Thyroid gland (tissue), 4 donors: ENCODE results near the gene LDB2. TPM values are rescaled to one million over a fixed set of nuclear protein-coding genes. Genes with fewer than 3 reads are reported as not detected.
A peak's percentile ranks its signal among the peaks of the same experiment; 100 is the strongest.
"Not testable (repeated sequence)": the region's sequence is repeated elsewhere in the genome, so short reads cannot be mapped to it uniquely, and the experiment has no call there.

ENCODE experiments used
- DNase-seq, 2 donors: peaks; one replicate each; pipeline ENCODE4 v3.0.0-alpha.2; 2019
- H3K27ac ChIP-seq, 3 donors: fragments of 200-600 bp; sonication (generic); 1 replicate in 2 of 3; 2 replicates in 1 of 3; pipeline ENCODE4 v1.5.1; 2016 to 2019; ENCODE audit warnings: mild to moderate bottlenecking in 1 of 3, moderate library complexity in 1 of 3
- H3K27me3 ChIP-seq: fragments of 200-600 bp; sonication (generic); one replicate; pipeline ENCODE4 v1.5.1; 2019
- H3K36me3 ChIP-seq, 2 donors: fragments of 200-600 bp; sonication (generic); one replicate each; pipeline ENCODE4 v1.5.1; 2016 to 2019
- H3K4me1 ChIP-seq, 2 donors: fragments of 200-600 bp; sonication (generic); one replicate each; pipeline ENCODE4 v1.5.1; 2017 to 2019
- H3K4me3 ChIP-seq, 3 donors: fragments of 200-600 bp; sonication (generic); replicated peaks in 1 of 3; 1 replicate in 2 of 3; 2 replicates in 1 of 3; pipeline ENCODE4 v1.5.1; 2016; ENCODE audit warnings: mild to moderate bottlenecking in 1 of 3
- H3K9me3 ChIP-seq: fragments of 200-600 bp; sonication (generic); one replicate; pipeline ENCODE4 v1.5.1; 2017
- CTCF ChIP-seq, 6 experiments: fragments of 200-600 bp in 3 of 6; fragments of 450-650 bp in 3 of 6; sonication (generic) in 3 of 6; IDR thresholded peaks; one replicate each; pipeline ENCODE4 v1.5.1; 2016 to 2019; ENCODE audit warnings: antibody characterized with exemption in 6 of 6, mild to moderate bottlenecking in 2 of 6, inconsistent platforms in 1 of 6, moderate library complexity in 1 of 6
- POLR2A ChIP-seq, 2 donors: fragments of 450-650 bp; IDR thresholded peaks; one replicate each; pipeline ENCODE4 v1.6.1; 2017; ENCODE audit warnings: antibody characterized with exemption in 2 of 2, mild to moderate bottlenecking in 2 of 2, moderate library complexity in 1 of 2
- WGBS, 2 donors: methylation state at CpG; one replicate each; pipeline ENCODE4 v1.1.5; 2017; 5-methylcytosine and 5-hydroxymethylcytosine counted together
- intact Hi-C: fragments of 100-400 bp; cut with DNase I; formaldehyde crosslinking; loops from one replicate; pipeline ENCODE4 v1.15.1; 2023
- total RNA-seq, 4 donors: library from RNA; depleted of rRNA; stranded (reverse); fragments of >200 nt; gene quantifications; one replicate each; pipeline ENCODE4 v1.2.3, GENCODE V29; 2016

LDB2 gene
- total RNA-seq, 4 donors from 2014 or later, result 19.9 to 71.5 (median 41.1) TPM

GRCh38 chr4:16573206-16573605 lies 325.2 kb downstream of the LDB2 start:
- Histone ChIP-seq H3K27ac (no peak overlapping the region), H3K27me3 (no peaks in the 10 kb centered on the region), H3K9me3 (no peaks in the 10 kb centered on the region), H3K4me3 (no peak overlapping the region), H3K4me1 (peaks cover 0 to 25% of the 10 kb centered on the region in 2 donors), H3K36me3 (no peaks in the 10 kb centered on the region)
- no peak for TF ChIP-seq POLR2A (IDR thresholded peaks at IDR 0.05)
- TF ChIP-seq CTCF (IDR thresholded peaks at IDR 0.05), result no peak
- WGBS, 2 donors, result 45 to 53% methylated on average over 4 of the region's 4 CpGs
- intact Hi-C loops, result loop anchor here (10.0 kb wide), 1 partner anchor 48 kb away; no protein-coding TSS in a partner anchor
- DNase-seq, result peak; percentile 7 to 12

GRCh38 chr4:16572631-16573030 lies 325.8 kb downstream of the LDB2 start:
- TF ChIP-seq CTCF (IDR thresholded peaks at IDR 0.05), result no peak
- no peak for TF ChIP-seq POLR2A (IDR thresholded peaks at IDR 0.05)
- intact Hi-C loops, result loop anchor here (10.0 kb wide), 1 partner anchor 48 kb away; no protein-coding TSS in a partner anchor
- WGBS, 2 donors, result 79 to 88% methylated on average over 4 of the region's 4 CpGs

GRCh38 chr4:16572161-16572560 lies 326.3 kb downstream of the LDB2 start:
- H3K36me3 ChIP-seq, result no peaks in the 10 kb centered on the region
- 94 to 95% methylated on average over 3 of the region's 3 CpGs for WGBS, 2 donors
- H3K4me3 ChIP-seq, result no peak overlapping the region
- DNase-seq, result no peak
- no peaks in the 10 kb centered on the region for H3K9me3 ChIP-seq
- no peak overlapping the region for H3K27ac ChIP-seq
- no peaks in the 10 kb centered on the region for H3K27me3 ChIP-seq
- H3K4me1 ChIP-seq, result peaks cover 0 to 25% of the 10 kb centered on the region in 2 donors
- intact Hi-C loops, result loop anchor here (10.0 kb wide), 1 partner anchor 47 kb away; no protein-coding TSS in a partner anchor
- TF ChIP-seq CTCF (IDR thresholded peaks at IDR 0.05) (no peak), POLR2A (IDR thresholded peaks at IDR 0.05) (no peak)

More at GRCh38 chr4:16572631-16573030, 325.8 kb downstream of the LDB2 start:
- DNase-seq, result no peak
- H3K27ac ChIP-seq, result no peak overlapping the region
- H3K9me3 ChIP-seq, result no peaks in the 10 kb centered on the region
- no peaks in the 10 kb centered on the region for H3K27me3 ChIP-seq
- no peak overlapping the region for H3K4me3 ChIP-seq
- H3K4me1 ChIP-seq, result peaks cover 0 to 25% of the 10 kb centered on the region in 2 donors
- no peaks in the 10 kb centered on the region for H3K36me3 ChIP-seq

GRCh38 chr4:16569790-16570189 lies 328.7 kb downstream of the LDB2 start:
- H3K9me3 ChIP-seq, result no peaks in the 10 kb centered on the region
- H3K4me3 ChIP-seq, result no peak overlapping the region
- no peaks in the 10 kb centered on the region for H3K36me3 ChIP-seq
- H3K4me1 ChIP-seq, result peaks cover 0 to 25% of the 10 kb centered on the region in 2 donors
- 39 to 48% methylated on average over 2 of the region's 2 CpGs for WGBS, 2 donors
- H3K27me3 ChIP-seq, result no peaks in the 10 kb centered on the region
- peak in 1 of 2 donors; percentile 12 for DNase-seq
- intact Hi-C loops, result loop anchor here (10.0 kb wide), 1 partner anchor 45 kb away; no protein-coding TSS in a partner anchor
- no peak overlapping the region for H3K27ac ChIP-seq
- no peak for TF ChIP-seq POLR2A (IDR thresholded peaks at IDR 0.05)
- no peak for TF ChIP-seq CTCF (IDR thresholded peaks at IDR 0.05)

GRCh38 chr4:16557316-16557715 lies 341.1 kb downstream of the LDB2 start:
- WGBS, 2 donors, result 87 to 93% methylated on average over 4 to 14 of the region's 14 CpGs
- DNase-seq, H3K36me3 ChIP-seq, H3K4me1 ChIP-seq, intact Hi-C loops, H3K27ac ChIP-seq, H3K27me3 ChIP-seq, H3K4me3 ChIP-seq, H3K9me3 ChIP-seq: not testable (repeated sequence)
